ENCODE data around the gene GYPA.
"Not testable (repeated sequence)": the region's sequence is repeated elsewhere in the genome, so short reads cannot be mapped to it uniquely, and the experiment has no call there.

DNA sequence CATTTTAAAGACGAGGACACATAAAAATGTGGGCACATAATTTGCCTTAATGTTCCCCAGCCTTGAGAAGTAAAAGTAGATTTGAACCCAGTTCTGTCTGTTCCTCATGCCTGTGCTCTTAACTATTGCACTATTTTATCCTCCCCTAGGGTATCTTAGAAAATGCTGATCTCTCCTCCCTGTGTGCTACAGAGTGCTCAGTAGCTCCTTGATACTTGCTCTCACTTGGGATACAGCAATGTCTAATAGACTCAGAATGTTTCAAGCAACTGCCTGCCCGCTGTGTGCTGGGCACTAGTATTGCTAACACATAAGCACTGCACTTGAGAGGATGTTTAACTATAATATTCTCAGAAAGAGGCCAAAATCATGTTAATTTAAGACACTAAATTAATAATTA lies 971 bp downstream of the GYPA start:
- TF ChIP-seq, protein P1, sequence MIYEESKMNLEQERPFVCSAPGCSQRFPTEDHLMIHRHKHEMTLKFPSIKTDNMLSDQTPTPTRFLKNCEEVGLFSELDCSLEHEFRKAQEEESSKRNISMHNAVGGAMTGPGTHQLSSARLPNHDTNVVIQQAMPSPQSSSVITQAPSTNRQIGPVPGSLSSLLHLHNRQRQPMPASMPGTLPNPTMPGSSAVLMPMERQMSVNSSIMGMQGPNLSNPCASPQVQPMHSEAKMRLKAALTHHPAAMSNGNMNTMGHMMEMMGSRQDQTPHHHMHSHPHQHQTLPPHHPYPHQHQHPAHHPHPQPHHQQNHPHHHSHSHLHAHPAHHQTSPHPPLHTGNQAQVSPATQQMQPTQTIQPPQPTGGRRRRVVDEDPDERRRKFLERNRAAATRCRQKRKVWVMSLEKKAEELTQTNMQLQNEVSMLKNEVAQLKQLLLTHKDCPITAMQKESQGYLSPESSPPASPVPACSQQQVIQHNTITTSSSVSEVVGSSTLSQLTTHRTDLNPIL (CRISPR knock-in tag; IDR thresholded peaks at IDR 0.05; ENCODE audit: low read depth) = not testable (repeated sequence)
- not testable (repeated sequence) for TF ChIP-seq ARNTL (CRISPR knock-in tag; IDR thresholded peaks at IDR 0.05; ENCODE audit: borderline replicate concordance, low read depth); ISL1 (CRISPR knock-in tag; IDR thresholded peaks at IDR 0.05); RARB (CRISPR knock-in tag; IDR thresholded peaks at IDR 0.05); OSR1 (CRISPR knock-in tag; IDR thresholded peaks at IDR 0.05); TOX (CRISPR knock-in tag; IDR thresholded peaks at IDR 0.05; ENCODE audit: borderline replicate concordance); ZFP3 (CRISPR knock-in tag; IDR thresholded peaks at IDR 0.05); ZNF70 (CRISPR knock-in tag; IDR thresholded peaks at IDR 0.05); ESRRG (CRISPR knock-in tag; IDR thresholded peaks at IDR 0.05); ZFP30 (CRISPR knock-in tag; IDR thresholded peaks at IDR 0.05); SNAI2 (CRISPR knock-in tag; IDR thresholded peaks at IDR 0.05)
- TF ChIP-seq, protein P2, sequence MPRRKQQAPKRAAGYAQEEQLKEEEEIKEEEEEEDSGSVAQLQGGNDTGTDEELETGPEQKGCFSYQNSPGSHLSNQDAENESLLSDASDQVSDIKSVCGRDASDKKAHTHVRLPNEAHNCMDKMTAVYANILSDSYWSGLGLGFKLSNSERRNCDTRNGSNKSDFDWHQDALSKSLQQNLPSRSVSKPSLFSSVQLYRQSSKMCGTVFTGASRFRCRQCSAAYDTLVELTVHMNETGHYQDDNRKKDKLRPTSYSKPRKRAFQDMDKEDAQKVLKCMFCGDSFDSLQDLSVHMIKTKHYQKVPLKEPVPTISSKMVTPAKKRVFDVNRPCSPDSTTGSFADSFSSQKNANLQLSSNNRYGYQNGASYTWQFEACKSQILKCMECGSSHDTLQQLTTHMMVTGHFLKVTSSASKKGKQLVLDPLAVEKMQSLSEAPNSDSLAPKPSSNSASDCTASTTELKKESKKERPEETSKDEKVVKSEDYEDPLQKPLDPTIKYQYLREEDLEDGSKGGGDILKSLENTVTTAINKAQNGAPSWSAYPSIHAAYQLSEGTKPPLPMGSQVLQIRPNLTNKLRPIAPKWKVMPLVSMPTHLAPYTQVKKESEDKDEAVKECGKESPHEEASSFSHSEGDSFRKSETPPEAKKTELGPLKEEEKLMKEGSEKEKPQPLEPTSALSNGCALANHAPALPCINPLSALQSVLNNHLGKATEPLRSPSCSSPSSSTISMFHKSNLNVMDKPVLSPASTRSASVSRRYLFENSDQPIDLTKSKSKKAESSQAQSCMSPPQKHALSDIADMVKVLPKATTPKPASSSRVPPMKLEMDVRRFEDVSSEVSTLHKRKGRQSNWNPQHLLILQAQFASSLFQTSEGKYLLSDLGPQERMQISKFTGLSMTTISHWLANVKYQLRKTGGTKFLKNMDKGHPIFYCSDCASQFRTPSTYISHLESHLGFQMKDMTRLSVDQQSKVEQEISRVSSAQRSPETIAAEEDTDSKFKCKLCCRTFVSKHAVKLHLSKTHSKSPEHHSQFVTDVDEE (CRISPR knock-in tag; IDR thresholded peaks at IDR 0.05) = not testable (repeated sequence)
- TF ChIP-seq, protein P3, sequence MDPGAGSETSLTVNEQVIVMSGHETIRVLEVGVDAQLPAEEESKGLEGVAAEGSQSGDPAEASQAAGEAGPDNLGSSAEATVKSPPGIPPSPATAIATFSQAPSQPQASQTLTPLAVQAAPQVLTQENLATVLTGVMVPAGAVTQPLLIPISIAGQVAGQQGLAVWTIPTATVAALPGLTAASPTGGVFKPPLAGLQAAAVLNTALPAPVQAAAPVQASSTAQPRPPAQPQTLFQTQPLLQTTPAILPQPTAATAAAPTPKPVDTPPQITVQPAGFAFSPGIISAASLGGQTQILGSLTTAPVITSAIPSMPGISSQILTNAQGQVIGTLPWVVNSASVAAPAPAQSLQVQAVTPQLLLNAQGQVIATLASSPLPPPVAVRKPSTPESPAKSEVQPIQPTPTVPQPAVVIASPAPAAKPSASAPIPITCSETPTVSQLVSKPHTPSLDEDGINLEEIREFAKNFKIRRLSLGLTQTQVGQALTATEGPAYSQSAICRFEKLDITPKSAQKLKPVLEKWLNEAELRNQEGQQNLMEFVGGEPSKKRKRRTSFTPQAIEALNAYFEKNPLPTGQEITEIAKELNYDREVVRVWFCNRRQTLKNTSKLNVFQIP (CRISPR knock-in tag; IDR thresholded peaks at IDR 0.05; ENCODE audit: borderline replicate concordance, low read depth) = not testable (repeated sequence)
